C4-2B (cell line): ENCODE data around the gene EIF2S2.

Source experiments
- H3K27ac ChIP-seq: fragments of 450-650 bp; 2 replicates; pipeline ENCODE4 v1.5.1; 2017
- CTCF ChIP-seq: fragments of 450-650 bp; conservative IDR thresholded peaks from 2 replicates; pipeline ENCODE4 v1.5.1; 2017; ENCODE audit warnings: mild to moderate bottlenecking
- ZFX ChIP-seq: fragments of 450-650 bp; IDR thresholded peaks from 2 replicates; pipeline ENCODE4 v1.6.1; 2017

The EIF2S2 gene

DNA sequence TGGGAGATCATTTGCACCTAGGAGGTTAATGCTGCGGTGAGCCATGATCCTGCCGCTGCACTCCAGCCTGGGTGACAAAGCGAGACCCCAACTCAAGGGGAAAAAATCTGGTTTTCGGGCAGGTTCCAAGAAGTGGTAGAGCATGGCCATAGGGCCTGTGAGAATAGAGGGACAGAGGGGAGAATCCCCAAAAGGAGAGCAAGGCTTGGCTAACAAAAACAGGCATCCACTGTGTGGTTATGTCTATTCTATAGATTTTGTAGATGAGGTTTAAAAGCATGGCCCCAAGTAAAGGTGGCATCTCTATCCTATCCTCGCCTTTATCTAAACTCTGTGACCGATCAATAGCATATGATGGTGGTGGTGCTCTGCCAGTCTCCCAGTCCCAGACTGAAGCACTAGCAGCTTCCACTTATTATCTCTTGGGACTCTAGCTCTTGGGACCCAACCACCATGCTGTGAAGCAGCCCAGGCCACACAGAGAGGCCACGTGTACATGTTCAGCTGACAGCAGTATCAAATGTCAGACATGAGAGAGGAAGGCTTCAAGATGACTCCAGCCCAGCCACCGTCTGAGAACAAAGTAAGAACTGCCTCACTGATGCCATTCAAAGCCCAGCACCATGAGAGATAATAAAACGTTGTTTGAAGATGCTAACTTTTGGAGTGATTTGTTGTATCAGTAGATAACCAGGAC is 27.7 kb downstream of the EIF2S2 start:
- no peak overlapping the region for H3K27ac ChIP-seq
- TF ChIP-seq CTCF (no peak), ZFX (no peak)

DNA sequence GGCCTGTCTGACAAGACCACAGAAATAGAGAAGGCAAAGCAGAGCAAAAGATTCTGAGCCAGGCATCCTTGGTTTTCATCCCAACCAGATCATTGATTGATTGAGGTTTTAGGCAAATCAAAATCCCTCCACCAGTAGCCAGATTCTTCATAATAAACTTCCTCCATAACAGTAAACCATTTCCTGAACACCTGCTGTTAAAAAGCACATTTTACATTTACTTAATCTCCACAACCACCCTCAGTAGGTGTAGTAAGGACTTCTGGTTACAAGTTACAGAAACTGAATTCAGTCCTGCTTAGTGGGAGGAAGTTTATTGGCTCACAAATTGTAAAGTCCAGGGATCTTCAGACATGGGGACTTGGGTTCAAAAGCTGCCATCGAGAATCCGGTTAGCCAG is 28.3 kb downstream of the EIF2S2 start:
- H3K27ac ChIP-seq: no peak overlapping the region
- TF ChIP-seq ZFX (no peak), CTCF (no peak)

DNA sequence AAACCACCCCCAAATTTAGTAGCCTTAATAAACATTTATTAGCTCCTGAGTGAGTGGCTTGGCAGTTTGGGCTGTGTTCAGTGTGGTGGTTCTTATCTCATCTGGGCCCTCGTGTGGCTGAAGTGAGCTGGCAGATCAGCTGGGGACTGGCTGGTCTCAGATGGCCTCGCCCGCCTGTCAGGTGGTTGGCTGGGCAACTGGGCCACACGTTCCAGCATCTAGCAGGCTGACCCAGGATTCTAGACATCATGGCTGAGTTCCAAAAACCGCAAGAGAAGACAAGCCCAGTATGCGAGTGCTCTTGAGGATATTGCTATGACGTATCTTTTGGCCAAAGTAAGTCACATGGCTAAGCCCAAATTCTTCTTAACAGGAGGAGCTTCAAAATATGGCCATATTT is 28.9 kb downstream of the EIF2S2 start:
- TF ChIP-seq ZFX (no peak), CTCF (no peak; the same call in 1 of the 2 replicates)

DNA sequence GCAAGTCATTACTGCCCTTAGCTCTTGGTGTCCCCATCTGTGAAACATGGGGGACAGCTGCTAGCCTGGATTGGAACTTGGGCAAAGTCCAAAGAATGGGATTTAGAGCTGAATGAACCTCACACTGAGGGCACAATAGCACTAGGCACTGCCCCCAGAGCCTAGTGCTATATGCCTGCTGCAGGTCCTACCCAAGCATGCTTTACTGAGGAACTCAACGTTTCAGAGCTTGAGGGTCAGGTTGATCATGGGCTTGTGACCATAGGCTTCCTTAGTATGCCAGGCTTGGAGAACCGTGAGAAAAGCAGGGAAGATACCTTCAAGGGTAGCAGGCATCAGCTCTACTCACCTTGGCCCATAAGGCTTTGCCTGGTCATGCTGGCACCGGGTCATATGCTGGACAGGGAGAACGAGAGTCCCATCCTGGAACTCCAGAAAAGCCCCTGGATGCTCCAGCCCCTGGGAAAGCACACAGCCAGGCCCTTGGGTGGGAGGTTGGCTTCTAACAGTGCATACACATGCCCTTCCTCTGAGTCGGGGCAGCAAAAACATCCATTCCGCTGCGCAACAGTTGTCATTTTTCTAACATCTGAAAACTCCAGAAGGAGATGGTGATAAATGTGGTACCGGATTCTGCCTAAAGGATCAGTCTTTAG is 29.7 kb downstream of the EIF2S2 start:
- peak overlapping the region; percentile 10; the same call in 1 of the 2 replicates for H3K27ac ChIP-seq
- TF ChIP-seq CTCF (no peak), ZFX (no peak)

More for the DNA sequence above, 28.9 kb downstream of the EIF2S2 start:
- peak overlapping the region; percentile 10; the same call in 1 of the 2 replicates for H3K27ac ChIP-seq

DNA sequence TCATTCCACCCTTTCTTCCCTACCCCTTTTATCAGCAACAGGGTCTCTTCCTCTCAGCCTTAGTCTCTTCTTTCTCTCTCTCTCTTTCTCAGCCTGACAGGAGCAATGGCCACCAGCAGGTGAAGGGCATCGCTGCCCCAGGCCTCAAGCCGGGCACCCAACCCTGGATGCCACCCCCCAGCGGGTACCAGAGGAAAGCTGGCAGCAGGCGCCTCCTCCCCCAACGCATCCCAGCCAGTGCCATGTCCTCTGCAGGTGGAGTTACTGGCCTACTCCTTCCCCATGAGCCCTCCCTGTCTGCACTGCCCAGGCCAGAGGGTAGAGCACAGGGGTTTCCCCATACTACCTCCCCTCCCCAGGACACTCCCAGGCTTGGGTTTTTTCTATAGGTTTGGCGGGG is 32.2 kb downstream of the EIF2S2 start:
- no peak overlapping the region for H3K27ac ChIP-seq
- no peak for TF ChIP-seq CTCF
- no peak for TF ChIP-seq ZFX

GRCh38 chr20:34078540-34078939 is 33.5 kb downstream of the EIF2S2 start:
- H3K27ac ChIP-seq: no peak overlapping the region
- no peak for TF ChIP-seq ZFX
- no peak for TF ChIP-seq CTCF

DNA sequence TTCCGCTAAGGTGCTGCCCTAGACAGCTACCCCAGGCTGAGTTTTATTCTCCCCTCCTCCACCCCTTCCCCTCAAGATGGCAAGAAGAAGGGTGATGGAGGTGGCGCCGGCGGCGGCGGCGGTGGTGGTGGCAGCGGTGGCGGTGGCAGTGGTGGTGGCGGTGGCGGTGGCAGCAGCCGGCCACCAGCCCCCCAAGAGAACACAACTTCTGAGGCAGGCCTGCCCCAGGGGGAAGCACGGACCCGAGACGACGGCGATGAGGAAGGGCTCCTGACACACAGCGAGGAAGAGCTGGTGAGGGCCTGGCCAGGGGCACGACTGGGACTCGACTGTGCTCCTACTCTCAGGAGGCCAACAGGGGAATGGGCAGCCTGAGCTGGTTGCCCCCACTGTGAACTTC is 35.1 kb downstream of the EIF2S2 start:
- H3K27ac ChIP-seq: no peak overlapping the region
- TF ChIP-seq CTCF (no peak), ZFX (no peak)
